Left renal pelvis (tissue), 4 donors: ENCODE results near the gene SNRNP70. TPM values are rescaled to one million over a fixed set of nuclear protein-coding genes. Genes with fewer than 3 reads are reported as not detected.
"Not testable (repeated sequence)": the region's sequence is repeated elsewhere in the genome, so short reads cannot be mapped to it uniquely, and the experiment has no call there.

Source experiments
- DNase-seq, 4 donors: peaks; one replicate each; pipeline ENCODE4 v3.0.0-alpha.2; 2013; ENCODE audit warnings: low read depth in 4 of 4, low spot score in 3 of 4
- polyA plus RNA-seq, 4 donors: library from polyadenylated mRNA; unstranded; fragments of 120-200 nt; gene quantifications; one replicate each; pipeline ENCODE4 v1.2.1, GENCODE V29; 2013; ENCODE audit not compliant: insufficient read length in 4 of 4

The SNRNP70 gene
- polyA plus RNA-seq, 4 donors, result 254 to 427 (median 319) TPM

- DNase-seq, result no peak
These were observed 21.1 kb upstream of the SNRNP70 start for GRCh38 chr19:49064029-49064629.

DNA sequence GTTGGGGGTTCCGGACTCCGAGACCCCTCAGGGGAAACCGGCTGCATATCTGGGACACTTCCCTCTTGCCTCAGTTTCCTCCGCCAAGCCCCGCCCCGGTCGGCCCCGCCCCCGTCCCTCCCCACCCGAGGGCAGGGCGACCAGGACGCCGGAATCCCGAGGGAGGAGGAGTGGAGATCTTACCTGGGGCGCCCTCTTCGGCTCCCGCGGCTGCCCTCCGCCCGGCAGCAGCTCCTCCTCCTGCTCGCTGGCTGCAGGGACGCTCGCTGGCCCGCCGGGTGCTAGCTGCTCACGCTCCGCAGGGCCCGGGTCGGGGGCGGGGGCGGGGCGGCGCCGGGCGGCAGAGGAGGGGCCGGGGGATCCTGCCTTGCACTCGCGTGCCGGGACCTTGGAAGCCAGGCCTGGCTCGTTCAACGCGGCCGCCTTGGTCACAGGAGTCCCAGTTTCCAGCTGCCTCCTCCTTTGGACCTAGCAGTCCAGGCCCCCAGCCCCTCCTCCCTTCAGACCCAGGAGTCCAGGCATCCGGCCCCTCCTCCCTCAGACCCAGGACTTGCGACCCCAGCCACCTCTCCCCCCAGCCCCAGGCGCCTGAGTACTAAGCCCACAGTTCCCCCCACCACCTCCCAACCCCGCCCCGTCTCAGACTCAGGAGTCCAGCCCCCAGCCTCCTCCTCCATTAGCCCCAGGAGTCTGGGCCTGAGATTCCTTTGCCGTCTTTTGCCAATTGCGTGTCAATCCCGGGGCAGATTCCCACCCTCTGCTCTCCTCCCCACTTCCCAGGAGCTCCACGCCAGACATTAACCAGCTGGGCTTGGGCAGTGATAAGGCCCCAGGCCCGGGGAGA is 20.3 kb upstream of the SNRNP70 start, which contains the start of gene NTF4:
NTF4 (minus strand) TSS at position 51 of the 844 bp plus-strand sequence. CDS start 2,821 bp downstream, outside the sequence.
- DNase-seq, result no peak

DNA sequence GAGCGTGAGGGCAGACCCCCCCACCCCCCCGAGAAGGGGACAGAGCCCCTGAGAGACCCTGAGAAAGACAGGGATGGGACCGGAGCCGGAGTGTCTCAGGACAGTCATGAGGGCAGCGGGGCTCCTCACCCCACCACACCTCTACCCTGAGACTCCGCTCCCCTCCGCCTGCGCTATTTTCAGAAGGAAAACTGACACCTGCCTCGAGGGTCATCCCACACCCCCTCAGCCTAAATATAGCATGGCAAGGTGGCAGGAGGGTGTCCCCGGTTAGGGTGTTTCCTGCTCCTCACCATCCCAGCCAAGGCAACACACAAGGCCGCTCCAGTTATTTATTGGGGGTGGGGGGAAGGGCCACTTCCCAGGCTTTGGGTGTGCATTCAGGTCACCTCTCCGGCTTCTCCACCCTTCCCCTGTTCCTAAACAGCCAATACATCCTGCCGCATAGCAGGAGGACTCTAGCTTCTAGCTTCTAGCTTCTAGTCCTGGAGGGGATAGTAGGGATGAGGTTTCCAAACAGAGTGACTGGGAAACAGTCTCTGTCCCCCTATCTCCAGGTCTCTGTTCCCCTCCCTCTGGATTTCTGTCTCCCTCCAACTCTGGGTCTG is 19.2 kb upstream of the SNRNP70 start:
- DNase-seq, result no peak

GRCh38 chr19:49067554-49067953 is 17.7 kb upstream of the SNRNP70 start:
- DNase-seq, result no peak

- no peak for DNase-seq
These were observed 16.2 kb upstream of the SNRNP70 start for GRCh38 chr19:49069026-49069425.

DNA sequence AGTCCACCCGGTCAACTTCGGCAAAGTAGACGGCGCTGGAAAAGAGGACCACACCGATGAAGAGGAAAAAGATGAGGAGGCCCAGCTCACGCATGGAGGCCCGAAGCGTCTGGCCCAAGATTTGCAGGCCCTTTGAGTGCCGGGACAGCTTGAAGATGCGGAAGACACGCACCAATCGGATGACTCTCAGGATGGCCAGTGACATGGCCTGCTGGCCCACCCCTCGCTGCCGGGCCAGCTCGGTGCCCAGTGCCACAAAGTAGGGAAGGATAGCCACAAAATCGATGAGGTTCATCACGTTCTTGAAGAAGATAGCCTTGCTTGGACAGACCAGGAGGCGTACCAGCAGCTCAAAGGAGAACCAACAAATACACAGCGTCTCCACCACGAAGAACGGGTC is 14.8 kb upstream of the SNRNP70 start:
- no peak for DNase-seq

DNA sequence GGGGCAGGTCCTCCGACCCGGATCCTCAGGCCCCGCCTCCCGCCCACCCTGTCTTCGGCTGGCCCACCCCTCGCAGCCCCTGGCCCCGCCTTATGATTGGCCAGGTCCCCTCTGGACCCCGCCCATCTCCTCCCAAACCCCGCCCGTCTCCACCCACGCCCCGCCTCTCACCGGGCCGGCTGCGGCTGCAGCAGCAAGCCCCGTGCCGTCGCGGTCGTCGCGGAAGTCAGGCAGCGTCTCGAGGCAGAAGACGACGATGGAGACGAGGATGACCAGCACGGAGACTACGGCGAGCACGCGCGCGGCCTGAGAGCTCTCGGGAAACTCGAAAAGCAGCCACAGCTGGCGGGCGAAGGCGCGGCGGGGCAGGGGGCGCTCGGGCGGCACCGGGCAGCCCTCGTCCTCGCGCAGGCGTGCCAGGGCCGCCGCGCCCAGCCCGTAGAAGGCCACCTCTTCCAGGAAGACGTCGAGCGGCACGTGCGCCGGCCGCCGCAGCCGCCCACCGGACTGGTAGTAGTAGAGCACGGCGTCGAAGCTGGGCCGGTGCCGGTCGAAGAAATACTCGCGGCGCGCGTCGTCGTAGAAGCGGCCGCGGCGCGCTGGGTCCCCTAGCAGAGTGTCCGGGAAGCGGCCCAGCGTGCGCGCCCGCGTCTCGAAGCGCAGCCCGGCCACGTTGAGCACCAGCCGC is 13.2 kb upstream of the SNRNP70 start:
- no peak for DNase-seq

GRCh38 chr19:49073514-49074378 is 11.5 kb upstream of the SNRNP70 start:
- DNase-seq, result no peak

DNA sequence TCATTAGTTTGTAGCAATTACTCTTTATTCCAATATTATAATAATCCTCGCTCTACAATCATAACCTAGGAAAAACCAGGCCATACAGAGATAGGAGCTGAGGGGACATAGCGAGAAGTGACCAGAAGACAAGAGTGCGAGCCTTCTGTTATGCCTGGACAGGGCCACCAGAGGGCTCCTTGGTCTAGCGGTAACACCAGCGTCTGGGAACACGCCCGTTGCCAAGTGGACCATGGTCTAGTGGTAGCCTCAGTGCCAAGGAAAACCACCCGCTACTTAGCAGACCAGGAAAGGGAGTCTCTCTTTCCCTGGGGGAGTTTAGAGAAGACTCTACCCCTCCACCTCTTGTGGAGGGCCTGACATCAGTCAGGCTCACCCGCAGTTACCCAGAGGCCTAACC is 10.4 kb upstream of the SNRNP70 start:
- not testable (repeated sequence) for DNase-seq

DNA sequence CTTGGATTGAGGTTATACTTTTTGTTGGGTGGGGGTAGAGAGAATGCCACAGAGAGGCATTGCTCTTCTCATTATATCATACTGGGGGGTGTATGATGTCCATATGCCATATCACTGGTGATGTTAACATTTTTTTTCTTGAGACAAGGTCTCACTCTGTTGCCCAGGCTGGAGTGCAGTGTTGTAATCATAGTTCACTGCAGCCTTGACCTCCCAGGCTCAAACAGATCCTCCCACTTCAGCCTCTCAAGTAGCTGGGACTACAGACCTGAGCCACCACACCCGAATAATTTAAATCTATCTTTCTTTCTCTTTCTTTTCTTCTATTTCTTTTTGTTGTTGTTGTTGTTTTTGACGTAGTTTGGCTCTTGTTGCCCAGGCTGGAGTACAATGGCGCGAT is 4.9 kb upstream of the SNRNP70 start:
- DNase-seq, result no peak

DNA sequence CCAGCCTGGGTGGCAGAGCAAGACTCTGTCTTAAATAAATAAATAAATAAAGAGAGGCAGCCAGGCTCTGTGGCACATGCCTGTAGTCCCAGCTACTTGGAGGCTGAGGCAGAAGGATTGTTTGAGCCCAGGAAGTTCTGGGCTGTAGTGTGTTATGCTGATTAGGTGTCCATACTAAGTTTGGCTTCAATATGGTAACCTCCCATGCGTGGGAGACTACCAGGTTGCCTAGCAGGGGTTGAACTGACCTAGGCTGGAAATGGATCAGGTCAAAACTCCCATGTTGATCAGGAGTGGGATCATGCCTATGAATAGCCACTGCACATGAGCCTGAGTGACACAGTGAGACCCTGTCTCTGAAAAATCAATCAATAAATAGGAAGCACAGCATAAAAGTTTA is 4.0 kb upstream of the SNRNP70 start:
- no peak for DNase-seq

GRCh38 chr19:49084206-49085019 is 838 bp upstream of the SNRNP70 start:
- DNase-seq, result no peak

- DNase-seq, result no peak
These were observed 599 bp downstream of the SNRNP70 start for GRCh38 chr19:49085868-49086232.

DNA sequence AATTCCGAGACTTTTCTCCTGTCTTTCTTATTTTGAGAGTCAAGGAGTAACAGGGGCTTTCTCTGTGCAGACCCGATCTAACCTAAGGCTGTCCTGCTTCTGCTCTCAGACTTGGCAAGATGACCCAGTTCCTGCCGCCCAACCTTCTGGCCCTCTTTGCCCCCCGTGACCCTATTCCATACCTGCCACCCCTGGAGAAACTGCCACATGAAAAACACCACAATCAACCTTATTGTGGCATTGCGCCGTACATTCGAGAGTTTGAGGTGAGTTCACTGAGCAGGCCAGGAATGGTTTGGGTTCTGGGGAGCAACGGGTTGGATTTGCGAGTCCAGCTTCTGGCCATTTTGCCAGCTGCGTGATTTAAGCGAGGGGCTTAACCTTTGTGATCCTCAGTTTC is 1.0 kb downstream of the SNRNP70 start:
- no peak for DNase-seq

- DNase-seq, result no peak
These were observed 6.3 kb downstream of the SNRNP70 start for GRCh38 chr19:49091391-49092038.

DNA sequence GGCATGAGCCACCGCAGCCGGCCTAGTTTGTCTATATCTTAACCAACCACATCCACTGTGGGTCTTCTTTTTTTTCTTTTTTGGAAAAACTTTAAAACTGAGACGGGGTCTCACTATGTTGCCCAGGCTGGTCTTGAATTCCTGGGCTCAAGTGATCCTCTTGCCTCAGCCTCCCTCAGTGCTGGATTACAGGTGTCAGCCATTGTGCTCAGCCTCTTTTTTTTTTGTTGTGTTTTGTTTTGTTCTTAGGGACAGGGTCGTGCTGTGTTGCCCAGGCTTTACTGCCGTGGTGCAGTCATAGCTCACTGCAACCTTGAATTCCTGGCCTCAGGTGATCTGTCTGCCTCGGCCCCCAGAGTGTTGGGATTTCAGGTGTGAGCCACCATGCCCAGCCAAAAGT is 7.4 kb downstream of the SNRNP70 start:
- DNase-seq, result no peak

DNA sequence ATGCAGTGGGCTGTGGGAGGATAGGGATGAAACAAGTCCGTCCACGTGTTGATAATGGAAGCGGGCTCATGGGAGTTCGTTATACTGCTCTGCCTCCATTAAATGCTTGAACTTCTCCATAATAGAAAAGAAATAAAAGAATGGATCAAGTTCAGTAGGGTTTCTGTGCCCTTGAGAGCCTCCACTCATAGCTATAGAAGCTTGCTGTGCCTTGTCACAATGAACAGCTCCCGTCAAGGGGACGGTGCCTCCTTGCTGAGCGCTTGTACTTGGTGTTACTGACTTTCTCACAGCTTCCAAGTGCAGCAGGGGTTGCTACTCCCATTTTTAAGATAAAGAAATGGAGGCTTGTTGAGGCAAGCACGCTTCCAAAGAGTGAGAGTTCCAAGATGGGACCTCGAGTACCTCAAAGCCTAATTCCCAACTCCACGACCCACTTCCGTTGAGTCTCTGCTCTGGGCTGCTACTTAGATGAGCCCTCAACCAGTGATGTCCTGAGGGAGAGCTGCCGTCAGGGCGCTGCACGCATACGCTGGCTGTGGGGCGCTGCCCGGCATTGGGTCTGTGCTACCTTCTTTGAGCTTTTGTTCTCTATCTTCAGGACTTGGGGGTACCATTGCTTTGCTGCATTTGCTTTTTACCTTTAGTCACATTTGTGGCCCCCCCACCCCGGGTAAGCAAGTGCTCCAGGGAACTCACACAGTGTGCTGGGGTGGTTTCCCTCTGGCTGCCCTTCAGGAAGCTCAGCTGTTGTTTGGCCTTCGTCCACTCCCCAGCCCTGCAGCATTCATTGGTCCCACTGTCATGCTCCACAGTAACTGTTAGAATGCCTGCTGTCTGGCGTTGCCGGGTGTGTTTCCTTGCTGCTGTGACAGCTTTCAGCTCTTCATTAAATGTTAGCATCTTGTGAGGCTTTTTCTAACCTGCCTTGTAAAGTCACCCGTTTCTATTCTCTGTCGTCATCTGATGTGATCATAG is 9.5 kb downstream of the SNRNP70 start:
- DNase-seq, result no peak
